Effector CD4-positive, alpha-beta T cell (primary cell): ENCODE measurements around the gene TMEM44.

ENCODE experiments used
- DNase-seq: peaks from one replicate; pipeline ENCODE4 v3.0.0-alpha.2; 2020
- total RNA-seq: gene quantifications from one replicate; lab custom pipeline; 2026; lab: John Stamatoyannopoulos, UW

The TMEM44 gene
- 1.9 reads per million, percentile 2 among the genes with 10 or more reads in this experiment for total RNA-seq

GRCh38 chr3:194633349-194634004, at the start of gene TMEM44:
TSS of gene TMEM44 (minus strand) at chr3:194633419. CDS start at chr3:194633215, 204 bp downstream.
- DNase-seq: peak; percentile 43

DNA sequence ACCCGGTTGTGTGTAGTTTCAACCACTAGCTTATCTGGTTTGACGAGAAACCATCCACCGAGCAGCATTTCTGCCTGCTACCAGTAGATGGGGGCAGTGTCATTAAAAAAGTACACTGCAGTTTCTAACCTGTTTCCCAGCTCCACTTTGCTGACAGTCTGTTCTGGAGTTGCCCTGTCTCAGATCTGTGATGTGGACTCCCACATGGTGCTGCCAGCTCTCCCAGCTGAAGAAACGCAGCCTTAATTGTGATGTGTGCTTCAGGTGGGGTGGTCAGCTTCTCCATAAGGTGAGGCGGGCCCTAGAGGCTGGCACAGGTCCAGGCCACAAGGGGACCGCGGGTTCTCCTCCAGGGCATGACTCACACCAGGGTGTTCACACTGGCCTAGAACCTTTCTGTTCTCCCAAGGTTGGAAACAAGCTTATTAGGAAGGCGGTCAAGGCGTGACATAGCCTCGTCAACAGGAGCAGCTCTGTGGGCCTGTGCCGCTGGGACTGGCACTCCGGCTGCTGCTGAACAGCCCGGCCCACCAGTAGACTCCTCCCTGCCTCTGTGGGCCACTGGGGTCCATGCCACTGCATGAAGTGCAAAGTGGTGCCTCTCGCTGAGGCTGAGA, 49.6 kb upstream of the TMEM44 start:
- DNase-seq: peak; percentile 41

- DNase-seq: no peak
These were observed 49.0 kb upstream of the TMEM44 start for GRCh38 chr3:194682189-194682693.

GRCh38 chr3:194680888-194681615, 47.8 kb upstream of the TMEM44 start:
- no peak for DNase-seq

GRCh38 chr3:194676471-194676870, 43.3 kb upstream of the TMEM44 start:
- no peak for DNase-seq

DNA sequence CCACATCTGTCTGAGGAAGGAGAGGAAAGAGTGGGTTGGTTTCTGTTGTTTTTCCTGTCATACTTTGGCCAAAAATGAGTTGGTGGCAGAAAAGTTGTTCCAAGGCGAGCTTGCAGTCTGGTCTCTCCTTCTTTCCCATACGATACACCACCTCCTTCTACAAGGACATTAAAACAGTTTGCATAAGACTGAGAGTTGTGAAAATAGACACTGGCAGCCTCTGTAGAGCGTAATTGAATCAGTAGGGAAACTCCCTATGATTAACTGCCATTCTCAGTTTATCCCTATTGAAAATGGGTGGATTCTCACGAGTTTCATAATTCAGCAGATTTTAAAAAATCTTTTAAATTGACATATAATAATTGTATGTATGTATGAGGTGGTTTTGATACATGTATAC, 42.5 kb upstream of the TMEM44 start:
- DNase-seq: no peak

- DNase-seq: no peak
These were observed 41.9 kb upstream of the TMEM44 start for GRCh38 chr3:194675081-194675640.

DNA sequence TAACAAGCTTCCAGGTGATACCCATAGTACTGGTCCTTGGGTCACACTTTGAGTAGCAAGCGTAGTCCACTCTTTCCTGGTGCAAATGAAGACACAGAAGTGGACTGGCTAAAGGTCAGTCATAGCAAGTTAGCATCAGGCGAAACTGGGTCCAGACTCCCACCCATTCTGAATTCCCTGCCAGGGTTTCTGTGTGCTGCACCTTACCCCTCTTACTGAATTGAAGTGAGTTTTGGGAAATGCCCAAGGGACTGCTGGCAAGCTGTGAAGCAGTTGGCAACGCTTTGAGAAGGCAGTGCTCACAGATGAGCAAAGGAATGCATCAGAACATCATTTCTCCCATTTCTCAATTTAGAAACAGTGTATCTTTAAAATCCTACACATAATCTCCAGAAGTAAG, 40.5 kb upstream of the TMEM44 start:
- no peak for DNase-seq

DNA sequence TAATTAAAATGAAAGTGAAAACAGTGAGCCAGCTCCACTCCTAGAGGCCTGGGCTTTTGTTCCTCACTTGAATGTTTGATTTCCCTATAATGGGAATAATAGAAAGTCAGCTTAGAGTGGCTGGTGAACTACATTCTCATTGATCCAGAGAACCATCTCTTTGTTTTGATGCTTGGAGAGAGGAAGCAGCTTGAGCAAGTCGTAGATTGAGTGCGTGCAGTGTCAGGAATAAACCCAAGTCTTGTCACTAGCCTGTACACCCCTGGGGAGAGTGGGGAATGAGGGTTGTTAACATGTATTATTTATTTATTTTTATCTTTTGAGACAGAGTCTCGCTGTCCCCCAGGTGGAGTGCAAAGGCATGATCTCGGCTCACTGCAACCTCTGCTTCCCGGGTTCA, 39.7 kb upstream of the TMEM44 start:
- DNase-seq: no peak

DNA sequence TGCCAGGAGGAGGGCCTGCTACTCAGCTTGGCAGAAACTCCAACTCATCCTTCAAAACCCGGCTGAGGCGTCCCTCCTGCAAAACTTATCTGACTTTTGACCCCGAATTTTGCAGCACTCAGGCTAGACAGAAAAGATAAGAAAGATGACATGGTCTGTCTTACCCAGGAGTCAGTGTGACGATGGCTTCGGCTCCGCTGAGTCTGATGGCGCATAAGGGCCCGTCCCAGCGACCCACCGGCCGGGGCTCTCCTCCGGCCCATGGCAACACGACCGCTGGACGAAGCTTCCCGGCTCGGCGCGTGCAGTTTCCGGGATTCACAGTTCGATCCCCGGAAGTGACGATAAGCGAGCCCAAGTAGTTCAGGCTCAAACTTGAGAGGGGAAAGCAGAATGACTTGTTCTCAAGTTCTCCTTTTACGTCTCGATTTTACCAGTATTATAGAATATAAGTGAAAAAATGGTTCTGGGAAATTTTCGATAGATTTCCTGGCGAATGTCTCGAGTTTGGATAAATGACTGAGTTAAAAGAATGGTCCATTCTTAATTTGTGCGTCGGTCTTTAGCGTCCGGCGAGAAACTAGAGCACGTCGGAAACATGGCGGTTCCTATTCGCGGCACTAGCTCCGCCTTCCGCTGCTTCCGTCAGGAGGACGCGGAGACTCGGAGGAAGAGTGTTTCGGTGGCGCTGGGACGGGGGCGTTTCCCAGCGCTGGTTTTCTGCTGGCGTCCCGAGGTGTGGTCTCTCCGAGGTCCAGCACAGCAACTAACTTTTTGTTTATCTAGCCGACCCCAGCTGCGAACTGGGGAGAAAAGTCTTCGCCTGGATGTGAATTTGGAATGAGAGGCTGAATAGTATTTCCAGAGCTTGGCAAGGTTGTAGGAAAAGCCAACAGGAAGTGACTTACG, 38.9 kb upstream of the TMEM44 start, which contains the start of gene LSG1:
LSG1 (minus strand) TSS at position 292 of the 909 bp plus-strand sequence; CDS start at position 263, 29 bp downstream.
- DNase-seq: peak; percentile 84

DNA sequence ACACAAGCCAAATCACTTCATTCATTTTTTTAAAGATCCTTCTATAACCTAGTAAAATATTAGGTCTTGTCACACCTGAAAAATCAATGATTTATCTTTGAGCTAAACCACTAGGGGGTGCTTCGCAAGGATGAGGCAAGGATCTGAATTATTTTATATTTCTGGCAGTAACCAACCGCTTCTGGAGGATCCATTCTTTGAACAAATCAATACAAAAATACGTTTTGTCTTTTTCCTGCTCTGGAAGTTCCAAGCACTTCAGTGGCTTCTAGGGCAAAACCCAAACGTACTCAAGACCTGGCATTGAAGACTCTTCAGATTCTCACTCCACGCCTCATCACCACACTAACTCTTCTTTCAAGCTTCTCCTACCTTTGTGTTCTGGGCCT, 38.3 kb upstream of the TMEM44 start:
- DNase-seq: no peak

DNA sequence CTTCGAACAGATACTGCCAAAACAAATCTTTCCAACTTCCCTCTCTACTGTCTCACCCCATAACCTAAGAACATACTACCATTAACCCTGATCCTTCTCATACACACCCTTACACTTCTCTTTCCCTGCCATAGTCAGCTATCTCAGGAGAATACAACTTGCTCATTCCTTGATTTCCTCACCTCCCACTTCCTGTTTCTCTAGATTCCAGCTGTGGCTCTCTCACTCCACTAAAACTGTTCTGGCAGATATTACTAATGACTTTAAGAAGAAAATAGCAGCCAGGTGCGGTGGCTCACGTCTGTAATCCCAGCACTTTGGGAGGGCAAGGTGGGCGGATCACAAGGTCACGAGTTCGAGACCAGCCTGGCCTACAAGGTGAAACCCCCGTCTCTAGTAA, 34.1 kb upstream of the TMEM44 start:
- DNase-seq: no peak

DNA sequence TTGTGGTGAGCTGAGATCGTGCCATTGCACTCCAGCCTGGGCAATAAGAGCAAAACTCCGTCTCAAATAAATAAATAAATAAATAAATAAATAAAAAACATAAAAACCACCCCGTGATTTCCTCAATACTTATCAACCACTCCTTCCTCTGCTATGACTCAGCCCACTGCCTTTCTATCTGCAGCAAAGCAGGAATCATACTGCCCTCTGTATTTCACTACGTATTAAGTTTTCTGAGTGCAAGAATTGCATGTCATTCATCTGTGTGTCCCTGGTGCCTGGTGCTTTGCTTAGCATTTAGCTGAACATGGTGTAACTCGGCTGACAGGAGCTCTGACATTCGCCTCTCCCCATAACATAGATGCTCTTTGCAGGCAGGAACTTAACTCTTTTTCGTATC, 31.6 kb upstream of the TMEM44 start:
- DNase-seq: no peak

GRCh38 chr3:194661946-194662345, 28.7 kb upstream of the TMEM44 start:
- no peak for DNase-seq

DNA sequence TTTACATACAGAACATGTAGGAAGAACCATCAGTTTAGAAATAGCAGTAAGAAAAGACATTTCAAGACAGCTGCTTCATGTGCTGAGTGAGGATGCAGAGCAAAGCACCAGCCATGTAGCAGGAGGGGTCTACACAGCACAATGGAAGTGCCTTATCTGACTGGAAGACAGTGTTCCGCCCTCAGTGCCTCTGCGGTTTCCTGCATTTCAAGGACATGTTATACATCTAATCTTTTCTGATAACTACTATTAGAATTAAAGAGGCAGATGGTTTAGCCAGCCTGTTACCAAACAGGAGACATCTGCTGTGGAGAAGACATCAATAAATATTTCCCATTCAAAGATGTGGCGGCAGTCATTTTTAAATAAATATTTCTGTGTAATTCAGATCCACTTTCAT, 28.2 kb upstream of the TMEM44 start:
- DNase-seq: no peak

DNA sequence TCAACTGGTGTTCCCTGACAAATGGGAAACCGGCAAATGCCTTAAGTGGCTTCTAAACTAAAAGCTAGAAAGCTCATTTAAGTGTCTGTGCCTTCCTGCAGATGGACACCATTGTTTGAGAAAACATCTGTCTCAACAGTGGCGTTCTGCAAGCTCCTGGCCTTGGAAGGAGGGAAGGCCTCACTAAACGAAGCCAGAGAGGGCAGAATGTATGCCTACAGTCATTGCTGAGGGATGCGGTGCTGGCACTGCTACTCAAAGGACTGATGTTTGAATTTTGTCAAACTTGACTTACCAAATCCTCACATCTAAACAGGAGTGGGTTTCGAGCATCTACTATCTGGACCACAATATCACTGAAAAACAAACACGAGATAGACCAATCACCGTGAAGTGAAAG, 26.6 kb upstream of the TMEM44 start:
- no peak for DNase-seq

- no peak for DNase-seq
These were observed 25.4 kb upstream of the TMEM44 start for GRCh38 chr3:194658477-194659242.

DNA sequence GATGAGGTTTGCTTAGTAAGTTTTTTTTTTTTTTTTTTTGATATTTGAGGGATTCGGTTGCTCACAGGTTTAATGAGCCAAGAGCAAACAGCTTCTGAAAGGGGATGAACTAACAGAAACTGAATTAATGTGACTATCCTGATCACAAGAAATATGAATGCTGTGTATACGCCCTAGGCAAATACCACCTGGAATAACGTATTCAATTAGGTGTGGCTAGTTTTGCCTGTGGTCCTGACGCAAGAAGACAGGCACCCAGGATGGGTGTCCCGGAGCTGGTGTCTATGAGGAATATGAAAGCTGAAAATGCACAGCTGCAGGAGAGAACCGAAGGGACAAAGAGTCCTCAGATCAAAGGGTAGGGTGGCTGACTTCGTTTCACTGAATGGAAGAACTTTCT, 24.2 kb upstream of the TMEM44 start:
- no peak for DNase-seq

GRCh38 chr3:194654443-194654842, 21.2 kb upstream of the TMEM44 start:
- no peak for DNase-seq

GRCh38 chr3:194647747-194648146, 14.5 kb upstream of the TMEM44 start:
- DNase-seq: no peak

DNA sequence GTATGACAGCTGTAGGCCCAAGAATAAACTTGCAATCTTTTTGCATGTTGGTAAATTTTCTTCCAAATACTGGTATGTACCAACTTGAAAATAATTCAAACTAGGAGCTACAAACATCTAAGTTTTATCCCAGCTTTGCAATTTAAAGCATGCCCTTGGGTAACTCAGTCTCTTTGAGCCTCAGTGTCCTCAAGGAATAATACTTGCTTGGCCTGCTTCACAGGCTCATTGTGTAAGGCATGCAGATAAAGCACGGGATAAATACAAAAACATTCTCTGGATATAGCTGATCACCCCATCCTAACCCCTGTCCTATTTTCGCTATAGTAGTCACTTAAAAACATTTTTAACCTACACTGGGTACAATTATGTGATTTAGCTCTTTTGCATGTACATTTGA, 9.6 kb upstream of the TMEM44 start:
- no peak for DNase-seq
